IPS-15b (cell line): ENCODE data around the gene RUBCNL.

Source experiments
- H3K27me3 ChIP-seq: one replicate; pipeline ENCODE4 v1.6.1; 2013; ENCODE audit warnings: low read length; ENCODE audit not compliant: control insufficient read depth, insufficient read depth
- H3K36me3 ChIP-seq: one replicate; pipeline ENCODE4 v1.6.1; 2013; ENCODE audit warnings: low read length; ENCODE audit not compliant: control insufficient read depth, insufficient read depth
- H3K4me1 ChIP-seq: one replicate; pipeline ENCODE4 v1.6.1; 2013; ENCODE audit warnings: mild to moderate bottlenecking, low read length; ENCODE audit not compliant: control insufficient read depth, insufficient read depth
- H3K4me3 ChIP-seq: one replicate; pipeline ENCODE4 v1.5.1; 2013; ENCODE audit warnings: low read depth, low read length
- H3K9ac ChIP-seq: one replicate; pipeline ENCODE4 v1.6.1; 2013; ENCODE audit warnings: low read depth, mild to moderate bottlenecking, low read length
- H3K9me3 ChIP-seq: one replicate; pipeline ENCODE4 v1.6.1; 2013; ENCODE audit warnings: mild to moderate bottlenecking, low read length; ENCODE audit not compliant: control insufficient read depth, insufficient read depth

Gene RUBCNL

DNA sequence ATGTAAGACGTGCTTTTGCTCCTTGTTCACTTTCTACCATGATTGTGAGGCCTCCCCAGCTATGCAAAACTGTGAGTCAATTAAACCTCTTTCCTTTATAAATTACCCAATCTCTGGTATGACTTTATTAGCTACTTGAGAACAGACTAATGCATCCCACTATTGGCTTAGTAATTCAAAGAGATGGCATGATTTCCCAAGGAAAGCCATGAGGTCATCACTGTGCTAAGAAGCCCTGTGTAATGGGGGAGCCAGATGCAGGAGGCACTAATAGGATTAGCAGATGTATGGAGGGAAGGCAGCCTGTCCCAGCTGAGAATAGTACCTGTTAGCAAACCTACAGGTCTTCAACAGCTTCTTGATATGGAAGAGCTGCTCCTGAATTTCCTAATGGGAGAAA lies 38.1 kb downstream of the RUBCNL start:
- Histone ChIP-seq H3K4me3 (no peak overlapping the region), H3K36me3 (no peaks in the 10 kb centered on the region), H3K27me3 (no peaks in the 10 kb centered on the region), H3K9me3 (no peaks in the 10 kb centered on the region), H3K4me1 (no peaks in the 10 kb centered on the region), H3K9ac (no peak overlapping the region)

GRCh38 chr13:46347277-46347676 lies 39.8 kb downstream of the RUBCNL start:
- Histone ChIP-seq H3K36me3 (no peaks in the 10 kb centered on the region), H3K9ac (no peak overlapping the region), H3K4me1 (no peaks in the 10 kb centered on the region), H3K27me3 (no peaks in the 10 kb centered on the region), H3K4me3 (no peak overlapping the region), H3K9me3 (no peaks in the 10 kb centered on the region)

- no peaks in the 10 kb centered on the region for H3K4me1 ChIP-seq
- H3K27me3 ChIP-seq: no peaks in the 10 kb centered on the region
- H3K9me3 ChIP-seq: no peaks in the 10 kb centered on the region
- no peaks in the 10 kb centered on the region for H3K36me3 ChIP-seq
- H3K4me3 ChIP-seq: no peak overlapping the region
- H3K9ac ChIP-seq: no peak overlapping the region
Measured at GRCh38 chr13:46345866-46346265, 41.2 kb downstream of the RUBCNL start.

GRCh38 chr13:46345398-46345797 lies 41.7 kb downstream of the RUBCNL start:
- Histone ChIP-seq H3K27me3 (no peaks in the 10 kb centered on the region), H3K36me3 (no peaks in the 10 kb centered on the region), H3K4me3 (no peak overlapping the region), H3K9me3 (no peaks in the 10 kb centered on the region), H3K4me1 (no peaks in the 10 kb centered on the region), H3K9ac (no peak overlapping the region)

- H3K9ac ChIP-seq: no peak overlapping the region
- no peaks in the 10 kb centered on the region for H3K9me3 ChIP-seq
- H3K4me1 ChIP-seq: no peaks in the 10 kb centered on the region
- H3K4me3 ChIP-seq: no peak overlapping the region
- H3K36me3 ChIP-seq: no peaks in the 10 kb centered on the region
- no peaks in the 10 kb centered on the region for H3K27me3 ChIP-seq
Measured at GRCh38 chr13:46343279-46343994, 43.6 kb downstream of the RUBCNL start.

- no peak overlapping the region for H3K4me3 ChIP-seq
- H3K36me3 ChIP-seq: no peaks in the 10 kb centered on the region
- H3K4me1 ChIP-seq: no peaks in the 10 kb centered on the region
- H3K9me3 ChIP-seq: no peaks in the 10 kb centered on the region
- H3K9ac ChIP-seq: no peak overlapping the region
- H3K27me3 ChIP-seq: no peaks in the 10 kb centered on the region
Measured at GRCh38 chr13:46342538-46342937, 44.5 kb downstream of the RUBCNL start.

- Histone ChIP-seq H3K4me3 (no peak overlapping the region), H3K36me3 (no peaks in the 10 kb centered on the region), H3K9me3 (no peaks in the 10 kb centered on the region), H3K27me3 (no peaks in the 10 kb centered on the region), H3K4me1 (no peaks in the 10 kb centered on the region), H3K9ac (no peak overlapping the region)
Measured at GRCh38 chr13:46341112-46341711, 45.8 kb downstream of the RUBCNL start.

DNA sequence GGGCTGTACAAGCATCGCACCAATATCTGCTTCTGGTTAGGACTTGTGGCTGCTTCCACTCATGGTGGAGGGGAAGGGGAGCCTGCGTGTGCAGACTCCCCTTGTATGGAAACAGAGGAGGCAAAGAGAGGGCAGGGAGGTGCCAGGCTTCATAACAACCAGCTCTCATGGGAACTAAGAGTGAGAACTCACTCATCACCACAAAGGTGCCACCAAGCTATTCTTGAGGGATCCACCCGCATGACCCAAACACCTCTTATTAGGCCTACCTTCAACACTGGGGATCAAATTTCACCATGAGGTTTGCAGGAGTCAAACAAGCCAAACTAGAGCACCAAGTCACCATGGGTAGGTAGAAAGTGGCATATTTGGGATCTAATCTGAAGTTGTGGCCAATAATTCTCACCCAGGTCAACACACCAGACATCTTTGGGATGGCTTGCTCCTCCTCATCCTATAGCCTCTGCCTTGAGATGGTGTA lies 46.4 kb downstream of the RUBCNL start:
- Histone ChIP-seq H3K4me1 (no peaks in the 10 kb centered on the region), H3K36me3 (no peaks in the 10 kb centered on the region), H3K9me3 (no peaks in the 10 kb centered on the region), H3K27me3 (no peaks in the 10 kb centered on the region), H3K4me3 (no peak overlapping the region), H3K9ac (no peak overlapping the region)

- no peak overlapping the region for H3K9ac ChIP-seq
Measured at GRCh38 chr13:46340011-46340410, 47.0 kb downstream of the RUBCNL start.

GRCh38 chr13:46339035-46339666 lies 47.9 kb downstream of the RUBCNL start:
- no peak overlapping the region for H3K4me3 ChIP-seq
- no peak overlapping the region for H3K9ac ChIP-seq
- no peaks in the 10 kb centered on the region for H3K36me3 ChIP-seq
- no peaks in the 10 kb centered on the region for H3K4me1 ChIP-seq
- H3K27me3 ChIP-seq: no peaks in the 10 kb centered on the region
- no peaks in the 10 kb centered on the region for H3K9me3 ChIP-seq

More at GRCh38 chr13:46340011-46340410, 47.0 kb downstream of the RUBCNL start:
- Histone ChIP-seq H3K4me3 (no peak overlapping the region), H3K27me3 (no peaks in the 10 kb centered on the region), H3K36me3 (no peaks in the 10 kb centered on the region), H3K4me1 (no peaks in the 10 kb centered on the region), H3K9me3 (no peaks in the 10 kb centered on the region)

DNA sequence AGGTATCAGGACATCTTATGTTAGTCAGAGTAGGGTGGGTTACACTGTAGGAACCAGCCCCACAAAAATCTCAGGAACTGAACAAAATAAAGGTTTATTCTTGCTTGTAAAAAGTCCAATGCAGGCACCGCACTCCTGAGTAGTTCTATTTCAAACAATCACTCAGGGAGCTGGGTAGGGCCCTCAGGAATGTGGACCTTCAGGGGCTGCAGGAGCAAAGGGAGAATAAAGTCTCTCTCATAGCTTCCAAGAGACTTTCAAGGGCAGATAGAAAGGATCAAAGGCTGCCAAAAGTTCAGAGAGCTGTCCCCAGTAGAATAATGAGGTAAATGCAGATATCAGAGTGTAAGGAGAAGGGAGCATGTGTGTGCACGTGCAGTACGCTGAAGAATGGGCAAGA lies 49.4 kb downstream of the RUBCNL start:
- Histone ChIP-seq H3K4me3 (no peak overlapping the region), H3K4me1 (no peaks in the 10 kb centered on the region), H3K27me3 (no peaks in the 10 kb centered on the region), H3K9ac (no peak overlapping the region), H3K36me3 (no peaks in the 10 kb centered on the region), H3K9me3 (no peaks in the 10 kb centered on the region)
